OCI-LY3 (cell line): ENCODE results near the gene TESK2.

ENCODE experiments used
- H2AFZ ChIP-seq: fragments of 200-600, 300-600 bp; shearing (Covaris generic); 2 replicates; pipeline ENCODE4 v1.6.0; 2014; ENCODE audit warnings: antibody characterized with exemption, low read depth, low read length
- H3K27ac ChIP-seq: fragments of 200-600, 300-600 bp; sonication (generic); 2 replicates; pipeline ENCODE4 v1.5.1; 2014; ENCODE audit warnings: mild to moderate bottlenecking, low read length, moderate library complexity, mixed read lengths
- H3K27me3 ChIP-seq: fragments of 200-600, 300-600 bp; sonication (generic); 2 replicates; pipeline ENCODE4 v1.6.1; 2014; ENCODE audit warnings: low read depth, low read length, mixed read lengths
- H3K36me3 ChIP-seq: fragments of 200-600, 300-600 bp; sonication (generic); replicated peaks from 2 replicates; pipeline ENCODE3; 2014; ENCODE audit warnings: low read depth, low read length, mixed read lengths
- H3K4me1 ChIP-seq: fragments of 300-600, 200-600 bp; sonication (generic); 2 replicates; pipeline ENCODE4 v1.6.1; 2014; ENCODE audit warnings: low read length, mixed read lengths
- H3K4me2 ChIP-seq: fragments of 200-600, 300-600 bp; sonication (generic); 2 replicates; pipeline ENCODE4 v1.6.1; 2014; ENCODE audit warnings: low read length, mixed read lengths
- H3K4me3 ChIP-seq: fragments of 300-600, 200-600 bp; sonication (generic); 2 replicates; pipeline ENCODE4 v1.5.1; 2014; ENCODE audit warnings: antibody characterized with exemption, mild to moderate bottlenecking, low read length, moderate library complexity
- H3K79me2 ChIP-seq: fragments of 300-600, 200-600 bp; shearing (Covaris generic); 2 replicates; pipeline ENCODE4 v1.6.1; 2014; ENCODE audit warnings: mild to moderate bottlenecking, low read length, mixed read lengths
- H3K9ac ChIP-seq: fragments of 300-600, 200-600 bp; shearing (Covaris generic); 2 replicates; pipeline ENCODE4 v1.6.0; 2014; ENCODE audit warnings: mild to moderate bottlenecking, low read length, moderate library complexity
- H3K9me3 ChIP-seq: fragments of 200-600, 300-600 bp; shearing (Covaris generic); 2 replicates; pipeline ENCODE4 v1.6.1; 2014; ENCODE audit warnings: low read length, mixed read lengths; ENCODE audit not compliant: insufficient read depth
- H4K20me1 ChIP-seq: fragments of 200-600, 300-600 bp; sonication (generic); 2 replicates; pipeline ENCODE4 v1.6.1; 2016; ENCODE audit warnings: low read length, mixed read lengths; ENCODE audit not compliant: insufficient read depth
- CTCF ChIP-seq: fragments of 200-600, 300-600 bp; sonication (generic); IDR thresholded peaks from 2 replicates; pipeline ENCODE4 v1.5.1; 2014; ENCODE audit warnings: antibody characterized with exemption, low read length, low read depth
- EZH2phosphoT487 ChIP-seq: fragments of 200-600 bp; shearing (Covaris generic); IDR thresholded peaks from 2 replicates; pipeline ENCODE4 v1.6.1; 2018; ENCODE audit warnings: antibody characterized with exemption, mixed run types, low read depth

TESK2 gene

GRCh38 chr1:45400049-45400448, 90.9 kb downstream of the TESK2 start:
- no peaks in the 10 kb centered on the region for H3K79me2 ChIP-seq
- TF ChIP-seq CTCF (no peak), EZH2phosphoT487 (no peak)
- H3K4me2 ChIP-seq, result no peak overlapping the region
- no peaks in the 10 kb centered on the region for H4K20me1 ChIP-seq
- no peak overlapping the region for H3K27ac ChIP-seq
- H3K36me3 ChIP-seq, result no peaks in the 10 kb centered on the region
- no peak overlapping the region for H2AFZ ChIP-seq
- no peak overlapping the region for H3K9ac ChIP-seq
- H3K9me3 ChIP-seq, result no peaks in the 10 kb centered on the region
- H3K27me3 ChIP-seq, result no peaks in the 10 kb centered on the region
- no peaks in the 10 kb centered on the region for H3K4me1 ChIP-seq
- H3K4me3 ChIP-seq, result no peak overlapping the region

- H4K20me1 ChIP-seq, result no peaks in the 10 kb centered on the region
- no peaks in the 10 kb centered on the region for H3K9me3 ChIP-seq
- H3K79me2 ChIP-seq, result no peaks in the 10 kb centered on the region
- H3K4me1 ChIP-seq, result peaks cover 16% of the 10 kb centered on the region
- H3K9ac ChIP-seq, result no peak overlapping the region
- no peak overlapping the region for H3K4me2 ChIP-seq
- H3K36me3 ChIP-seq, result no peaks in the 10 kb centered on the region
- no peak overlapping the region for H3K27ac ChIP-seq
- no peak overlapping the region for H2AFZ ChIP-seq
- TF ChIP-seq CTCF, result no peak
- TF ChIP-seq EZH2phosphoT487, result no peak
- no peaks in the 10 kb centered on the region for H3K27me3 ChIP-seq
- no peak overlapping the region for H3K4me3 ChIP-seq
These were observed 93.7 kb downstream of the TESK2 start for GRCh38 chr1:45397285-45397684.

GRCh38 chr1:45395582-45395981, 95.4 kb downstream of the TESK2 start:
- TF ChIP-seq CTCF (no peak), EZH2phosphoT487 (no peak)
- Histone ChIP-seq H3K9ac (no peak overlapping the region), H2AFZ (no peak overlapping the region), H3K4me1 (peaks cover 16% of the 10 kb centered on the region), H3K36me3 (no peaks in the 10 kb centered on the region), H3K9me3 (no peaks in the 10 kb centered on the region), H3K4me3 (no peak overlapping the region), H3K27ac (no peak overlapping the region), H4K20me1 (no peaks in the 10 kb centered on the region), H3K4me2 (no peak overlapping the region), H3K27me3 (no peaks in the 10 kb centered on the region), H3K79me2 (no peaks in the 10 kb centered on the region)

GRCh38 chr1:45395051-45395450, 95.9 kb downstream of the TESK2 start:
- H3K4me2 ChIP-seq, result no peak overlapping the region

More at GRCh38 chr1:45395051-45395450, 95.9 kb downstream of the TESK2 start:
- H3K9me3 ChIP-seq, result no peaks in the 10 kb centered on the region
- H3K27me3 ChIP-seq, result no peaks in the 10 kb centered on the region
- no peak overlapping the region for H2AFZ ChIP-seq
- H3K9ac ChIP-seq, result no peak overlapping the region
- TF ChIP-seq EZH2phosphoT487, result no peak
- TF ChIP-seq CTCF, result no peak
- no peaks in the 10 kb centered on the region for H3K36me3 ChIP-seq
- H3K79me2 ChIP-seq, result no peaks in the 10 kb centered on the region
- no peak overlapping the region for H3K27ac ChIP-seq
- no peak overlapping the region for H3K4me3 ChIP-seq
- H4K20me1 ChIP-seq, result no peaks in the 10 kb centered on the region
- H3K4me1 ChIP-seq, result peaks cover 16% of the 10 kb centered on the region
